ENCODE results near the gene BCL7C. TPM values are rescaled to one million over a fixed set of nuclear protein-coding genes. Genes with fewer than 3 reads are reported as not detected.
"Not testable (repeated sequence)": the region's sequence is repeated elsewhere in the genome, so short reads cannot be mapped to it uniquely, and the experiment has no call there.

Gene BCL7C
- 53.9 TPM for total RNA-seq (ENCODE audit: unreplicated experiment)
- long read RNA-seq, transcript BCL7C-201 (6 exons, 1,740 nt), result major isoform, 11 of 11 reads
- long read RNA-seq, partial matches to known transcripts, result 0 of 11 reads
- long read RNA-seq, other reads (novel, unspliced or antisense), result 0 of 11 reads

DNA sequence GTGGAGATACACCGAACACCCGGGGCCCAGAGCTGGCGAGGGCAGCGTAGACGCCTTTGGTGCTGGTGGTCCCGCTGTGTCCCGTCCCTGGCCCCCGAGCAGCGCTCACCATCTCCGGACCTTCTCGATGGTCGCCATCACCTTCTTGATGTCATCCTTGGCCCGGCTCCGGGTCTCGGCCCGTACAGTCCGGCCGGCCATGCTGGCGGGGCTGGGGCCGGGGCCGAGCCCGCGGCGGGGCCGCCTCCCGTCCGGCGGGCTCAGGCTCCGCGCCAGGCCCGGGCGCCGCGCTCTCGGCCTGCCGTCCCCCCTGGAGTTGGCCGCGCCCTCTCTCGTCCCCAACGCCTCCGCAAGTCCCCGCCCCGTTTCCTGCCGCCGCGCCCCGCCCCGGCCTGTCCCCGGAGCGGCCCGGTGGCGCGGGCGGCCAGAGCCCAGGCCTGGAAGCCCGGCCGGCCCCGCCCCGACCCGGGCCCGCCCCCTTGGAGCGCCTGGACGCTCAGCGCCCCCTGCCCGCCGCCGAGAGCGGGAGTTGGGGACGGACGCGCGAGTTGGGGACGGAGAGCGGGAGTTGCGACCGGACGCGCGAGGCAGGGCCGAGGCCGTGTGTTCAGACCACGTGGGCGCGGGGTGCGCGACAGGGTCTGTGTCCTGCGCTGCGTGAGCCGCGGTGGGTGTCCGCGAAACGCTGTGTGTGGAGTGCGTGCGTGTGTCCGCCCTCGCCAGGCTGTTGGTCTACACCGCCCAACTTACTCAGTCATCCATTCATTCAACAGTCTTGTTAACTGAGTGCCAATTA is at the start of gene BCL7C:
Gene BCL7C, minus strand, starts transcription at position 334 of the 796 bp plus-strand sequence. Its CDS starts 133 bp downstream, at position 201.
- Mint-ChIP-seq H3K4me1 (ENCODE audit: unreplicated experiment) (peaks cover 34% of the 10 kb centered on the region), H3K27ac (ENCODE audit: unreplicated experiment) (peak within 1 kb of the TSS; percentile 49), H3K27me3 (ENCODE audit: unreplicated experiment) (peaks cover 29% of the 10 kb centered on the region), H3K9me3 (ENCODE audit: unreplicated experiment) (no peaks in the 10 kb centered on the region), H3K36me3 (ENCODE audit: low read depth, unreplicated experiment) (peaks cover 23% of the 10 kb centered on the region), H3K4me3 (ENCODE audit: unreplicated experiment) (peak within 1 kb of the TSS; percentile 92)
- TF ChIP-seq, protein P1, sequence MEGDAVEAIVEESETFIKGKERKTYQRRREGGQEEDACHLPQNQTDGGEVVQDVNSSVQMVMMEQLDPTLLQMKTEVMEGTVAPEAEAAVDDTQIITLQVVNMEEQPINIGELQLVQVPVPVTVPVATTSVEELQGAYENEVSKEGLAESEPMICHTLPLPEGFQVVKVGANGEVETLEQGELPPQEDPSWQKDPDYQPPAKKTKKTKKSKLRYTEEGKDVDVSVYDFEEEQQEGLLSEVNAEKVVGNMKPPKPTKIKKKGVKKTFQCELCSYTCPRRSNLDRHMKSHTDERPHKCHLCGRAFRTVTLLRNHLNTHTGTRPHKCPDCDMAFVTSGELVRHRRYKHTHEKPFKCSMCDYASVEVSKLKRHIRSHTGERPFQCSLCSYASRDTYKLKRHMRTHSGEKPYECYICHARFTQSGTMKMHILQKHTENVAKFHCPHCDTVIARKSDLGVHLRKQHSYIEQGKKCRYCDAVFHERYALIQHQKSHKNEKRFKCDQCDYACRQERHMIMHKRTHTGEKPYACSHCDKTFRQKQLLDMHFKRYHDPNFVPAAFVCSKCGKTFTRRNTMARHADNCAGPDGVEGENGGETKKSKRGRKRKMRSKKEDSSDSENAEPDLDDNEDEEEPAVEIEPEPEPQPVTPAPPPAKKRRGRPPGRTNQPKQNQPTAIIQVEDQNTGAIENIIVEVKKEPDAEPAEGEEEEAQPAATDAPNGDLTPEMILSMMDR (IDR thresholded peaks at IDR 0.05; ENCODE audit: unreplicated experiment), result no peak
- peak; percentile 97 for DNase-seq (ENCODE audit: low spot score)

DNA sequence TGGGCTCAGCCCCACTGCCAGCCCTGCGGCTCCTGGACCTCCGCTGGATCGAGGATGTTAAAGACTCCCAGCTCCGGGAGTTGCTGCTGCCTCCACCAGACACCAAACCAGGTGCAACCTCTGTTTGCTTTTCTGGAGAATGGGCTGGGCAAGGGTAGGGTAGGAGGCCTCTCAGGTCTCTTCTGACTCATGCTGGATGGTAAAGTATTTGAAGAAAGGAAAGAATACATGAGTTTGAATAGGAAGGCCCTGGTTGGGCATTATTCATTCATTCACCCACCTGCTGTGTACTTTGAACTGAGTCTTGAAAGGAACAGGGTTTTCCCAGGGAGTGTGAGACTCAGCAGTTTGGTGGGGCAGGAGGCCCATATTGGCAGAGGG is 48.5 kb upstream of the BCL7C start:
- H3K36me3 Mint-ChIP-seq (ENCODE audit: low read depth, unreplicated experiment), result peaks cover 49% of the 10 kb centered on the region
- peaks cover 15% of the 10 kb centered on the region for H3K4me1 Mint-ChIP-seq (ENCODE audit: unreplicated experiment)
- TF ChIP-seq, protein P1 (IDR thresholded peaks at IDR 0.05; ENCODE audit: unreplicated experiment), result no peak
- peak overlapping the region; percentile 18 for H3K27ac Mint-ChIP-seq (ENCODE audit: unreplicated experiment)
- DNase-seq (ENCODE audit: low spot score), result no peak
- peaks cover 15% of the 10 kb centered on the region for H3K27me3 Mint-ChIP-seq (ENCODE audit: unreplicated experiment)
- H3K9me3 Mint-ChIP-seq (ENCODE audit: unreplicated experiment), result no peaks in the 10 kb centered on the region
- no peak overlapping the region for H3K4me3 Mint-ChIP-seq (ENCODE audit: unreplicated experiment)

DNA sequence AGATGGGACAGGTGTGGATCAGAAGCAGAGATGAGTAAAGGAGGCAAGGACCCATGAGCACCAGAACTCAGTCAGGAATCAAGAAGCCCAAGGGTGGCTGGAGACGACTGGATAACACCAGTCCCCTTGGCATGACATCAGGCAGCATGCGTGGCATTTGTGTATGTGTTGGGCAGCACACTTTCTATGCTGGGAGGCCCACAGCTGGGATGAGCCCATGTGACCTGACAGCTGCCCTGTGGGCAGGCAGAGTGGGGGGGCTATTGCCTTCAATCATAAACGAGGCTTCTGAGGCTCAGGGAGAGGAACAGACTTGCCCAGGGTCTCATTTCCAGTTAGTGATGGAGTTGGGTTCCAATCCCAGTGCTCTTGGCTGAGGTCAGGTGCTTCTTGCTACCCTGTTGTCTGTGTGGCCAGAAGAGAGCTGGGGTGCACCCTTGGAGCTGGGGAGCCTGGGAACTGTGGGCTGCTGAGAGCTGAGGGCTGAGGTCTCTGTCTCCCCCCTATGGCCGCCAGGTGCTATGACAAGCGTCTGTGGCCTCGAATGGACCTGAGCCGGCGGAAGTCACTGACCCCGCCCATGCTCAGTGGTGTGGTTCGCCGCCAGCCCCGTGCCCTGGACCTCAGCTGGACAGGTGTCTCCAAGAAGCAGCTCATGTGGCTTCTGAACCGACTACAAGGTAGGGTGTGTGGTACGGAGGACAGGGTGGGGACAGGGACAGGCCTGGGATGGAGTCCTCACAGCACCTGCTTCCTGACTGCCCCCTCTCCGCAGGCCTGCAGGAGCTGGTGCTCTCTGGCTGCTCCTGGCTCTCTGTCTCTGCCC is 47.9 kb upstream of the BCL7C start:
- peak overlapping the region; percentile 64 for H3K4me3 Mint-ChIP-seq (ENCODE audit: unreplicated experiment)
- peak; percentile 73 for DNase-seq (ENCODE audit: low spot score)
- peaks cover 54% of the 10 kb centered on the region for H3K36me3 Mint-ChIP-seq (ENCODE audit: low read depth, unreplicated experiment)
- peak overlapping the region; percentile 32 for H3K27ac Mint-ChIP-seq (ENCODE audit: unreplicated experiment)
- H3K9me3 Mint-ChIP-seq (ENCODE audit: unreplicated experiment), result no peaks in the 10 kb centered on the region
- H3K4me1 Mint-ChIP-seq (ENCODE audit: unreplicated experiment), result peaks cover 18% of the 10 kb centered on the region
- H3K27me3 Mint-ChIP-seq (ENCODE audit: unreplicated experiment), result peaks cover 18% of the 10 kb centered on the region
- TF ChIP-seq, protein P1 (IDR thresholded peaks at IDR 0.05; ENCODE audit: unreplicated experiment), result peak; percentile 75

DNA sequence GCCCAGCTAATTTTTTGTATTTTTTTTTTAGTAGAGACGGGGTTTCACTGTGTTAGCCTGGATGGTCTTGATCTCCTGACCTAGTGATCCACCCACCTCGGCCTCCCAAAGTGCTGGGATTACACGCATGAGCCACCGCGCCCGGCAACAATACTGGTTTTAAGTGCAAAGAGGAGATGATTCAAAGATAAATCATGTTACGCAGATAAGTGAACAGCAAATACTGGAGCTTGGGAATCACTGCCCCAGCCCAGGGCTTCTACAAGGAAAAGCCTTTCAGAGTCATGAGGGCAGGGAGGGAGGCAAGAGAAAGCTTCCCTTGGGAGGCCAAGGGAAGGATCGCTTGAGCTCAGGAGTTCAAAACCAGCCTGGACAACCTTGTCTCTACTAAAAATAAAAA is 45.7 kb upstream of the BCL7C start:
- not testable (repeated sequence) for H3K4me3 Mint-ChIP-seq (ENCODE audit: unreplicated experiment); DNase-seq (ENCODE audit: low spot score); H3K9me3 Mint-ChIP-seq (ENCODE audit: unreplicated experiment)
- peaks cover 61% of the 10 kb centered on the region for H3K36me3 Mint-ChIP-seq (ENCODE audit: low read depth, unreplicated experiment)
- peaks cover 21% of the 10 kb centered on the region for H3K27me3 Mint-ChIP-seq (ENCODE audit: unreplicated experiment)
- peak overlapping the region; percentile 75 for H3K27ac Mint-ChIP-seq (ENCODE audit: unreplicated experiment)
- H3K4me1 Mint-ChIP-seq (ENCODE audit: unreplicated experiment), result peaks cover 21% of the 10 kb centered on the region

DNA sequence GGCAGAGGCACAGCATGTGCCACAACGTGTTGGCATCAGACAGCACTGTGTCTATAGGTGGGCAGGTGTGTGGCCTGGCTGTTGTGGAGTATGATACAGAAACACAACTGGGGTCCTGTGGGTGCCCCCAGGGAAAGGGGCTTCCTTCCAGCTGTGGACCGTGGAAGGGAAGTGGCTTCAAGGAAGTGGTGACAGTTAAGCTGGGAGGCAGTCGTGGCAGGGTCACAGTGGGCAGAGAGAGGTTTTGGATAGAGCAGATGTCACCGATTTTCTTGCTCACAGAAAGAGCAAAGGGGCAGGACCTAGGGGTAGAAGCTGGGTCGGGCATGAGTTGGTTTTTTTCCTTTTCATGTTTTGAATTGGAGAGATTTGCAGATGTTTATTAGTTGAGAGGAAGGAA is 43.8 kb upstream of the BCL7C start:
- TF ChIP-seq, protein P1 (IDR thresholded peaks at IDR 0.05; ENCODE audit: unreplicated experiment), result no peak
- H3K9me3 Mint-ChIP-seq (ENCODE audit: unreplicated experiment), result no peaks in the 10 kb centered on the region
- peaks cover 51% of the 10 kb centered on the region for H3K36me3 Mint-ChIP-seq (ENCODE audit: low read depth, unreplicated experiment)
- peaks cover 23% of the 10 kb centered on the region for H3K27me3 Mint-ChIP-seq (ENCODE audit: unreplicated experiment)
- DNase-seq (ENCODE audit: low spot score), result no peak
- H3K4me1 Mint-ChIP-seq (ENCODE audit: unreplicated experiment), result peaks cover 23% of the 10 kb centered on the region
- H3K4me3 Mint-ChIP-seq (ENCODE audit: unreplicated experiment), result peak overlapping the region; percentile 85
- H3K27ac Mint-ChIP-seq (ENCODE audit: unreplicated experiment), result peak overlapping the region; percentile 83
